GM19455 (cell line): ENCODE measurements around the gene DOCK9.

Source experiments
- ATAC-seq: cut with Tn5 transposase; IDR thresholded peaks from one replicate; pipeline ENCODE4 v1.9.1; 2021; ENCODE audit not compliant: unreplicated experiment

DOCK9 gene

DNA sequence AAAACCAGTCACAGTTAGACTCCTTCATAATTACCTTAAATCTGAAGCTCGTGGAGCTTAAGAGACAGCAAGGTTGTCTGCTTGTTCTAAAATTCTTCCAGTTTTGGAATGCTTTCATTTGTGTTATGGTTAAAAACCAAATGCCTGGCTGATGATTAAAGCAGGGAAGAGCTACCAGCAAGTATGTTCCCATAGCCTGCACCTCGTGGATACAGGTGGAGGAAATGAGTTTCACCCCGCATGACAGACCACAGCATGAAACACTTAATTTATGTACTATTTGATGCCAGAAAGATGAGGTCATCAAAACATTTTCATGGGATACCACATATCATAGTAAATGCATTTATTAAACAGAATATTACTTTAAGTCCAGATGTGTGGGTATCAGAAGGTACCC is 416 bp upstream of the DOCK9 start:
- no peak for ATAC-seq

- no peak for ATAC-seq
Measured at GRCh38 chr13:98976941-98977340, 923 bp downstream of the DOCK9 start.

- no peak for ATAC-seq
Measured at GRCh38 chr13:98976338-98976737, 1.5 kb downstream of the DOCK9 start.

DNA sequence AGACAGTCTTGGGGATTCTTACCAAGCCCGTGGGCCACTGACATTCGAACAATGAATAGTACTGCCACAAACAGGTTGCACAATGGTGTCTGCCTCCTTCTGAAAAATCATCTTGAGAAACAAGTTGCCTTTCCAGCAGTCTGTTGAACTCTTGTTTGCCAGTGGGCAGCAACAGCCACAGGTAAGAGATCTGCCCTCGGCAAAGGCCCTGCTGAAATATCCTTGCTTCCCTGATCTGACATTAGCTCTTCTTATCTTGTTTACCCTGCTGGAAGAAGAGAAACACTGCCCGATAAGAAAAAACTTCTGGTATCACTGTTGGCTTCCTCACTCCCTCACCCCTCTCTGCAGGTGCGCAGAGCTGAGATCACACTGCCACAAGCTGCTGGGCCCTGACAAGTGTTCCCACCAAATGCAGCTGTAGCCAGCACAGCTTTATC is 2.0 kb downstream of the DOCK9 start:
- no peak for ATAC-seq

- no peak for ATAC-seq
Measured at GRCh38 chr13:98974053-98974452, 3.8 kb downstream of the DOCK9 start.

DNA sequence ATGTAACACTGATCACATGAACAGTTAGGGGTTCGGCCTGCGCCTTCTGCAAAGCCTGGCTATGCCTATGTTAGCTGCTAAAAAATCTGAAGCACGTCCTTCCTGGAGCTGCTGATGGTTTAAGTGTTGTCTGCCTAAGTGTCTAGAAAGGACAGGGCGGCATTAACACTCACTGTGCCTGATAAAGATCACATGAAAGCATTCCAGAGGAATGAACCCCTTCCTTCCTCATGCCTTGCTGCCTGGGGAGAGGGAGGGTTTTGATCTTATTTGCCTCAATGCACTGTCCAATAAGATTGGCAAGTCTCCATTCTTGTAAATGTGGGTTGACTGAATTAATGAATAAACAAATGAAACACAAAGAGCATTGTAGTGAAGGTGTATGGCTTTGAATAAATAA is 5.2 kb downstream of the DOCK9 start:
- no peak for ATAC-seq

DNA sequence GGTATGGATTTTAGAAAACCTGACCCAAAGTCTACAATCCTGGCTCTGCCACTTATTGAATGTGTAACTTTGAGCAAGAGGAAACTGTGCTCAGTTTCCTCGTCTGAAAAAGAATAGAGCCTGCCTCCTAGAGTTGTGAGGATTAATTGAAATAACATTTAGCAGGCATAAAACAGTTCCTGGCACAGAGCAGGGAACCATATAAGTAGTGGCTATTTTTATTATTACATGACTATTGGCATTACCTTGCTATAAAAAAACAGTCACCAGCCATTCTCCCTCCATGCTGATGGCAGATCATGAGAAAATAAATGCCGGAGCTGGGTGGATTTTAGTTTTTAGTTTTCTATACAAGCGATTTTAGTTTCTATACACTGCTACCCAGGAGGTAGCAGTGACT is 5.8 kb downstream of the DOCK9 start:
- ATAC-seq, result no peak

GRCh38 chr13:98970330-98970729 is 7.5 kb downstream of the DOCK9 start:
- no peak for ATAC-seq

- no peak for ATAC-seq
Measured at GRCh38 chr13:98967491-98967890, 10.4 kb downstream of the DOCK9 start.

- no peak for ATAC-seq
Measured at GRCh38 chr13:98966019-98966418, 11.8 kb downstream of the DOCK9 start.

GRCh38 chr13:98965325-98965724 is 12.5 kb downstream of the DOCK9 start:
- no peak for ATAC-seq

DNA sequence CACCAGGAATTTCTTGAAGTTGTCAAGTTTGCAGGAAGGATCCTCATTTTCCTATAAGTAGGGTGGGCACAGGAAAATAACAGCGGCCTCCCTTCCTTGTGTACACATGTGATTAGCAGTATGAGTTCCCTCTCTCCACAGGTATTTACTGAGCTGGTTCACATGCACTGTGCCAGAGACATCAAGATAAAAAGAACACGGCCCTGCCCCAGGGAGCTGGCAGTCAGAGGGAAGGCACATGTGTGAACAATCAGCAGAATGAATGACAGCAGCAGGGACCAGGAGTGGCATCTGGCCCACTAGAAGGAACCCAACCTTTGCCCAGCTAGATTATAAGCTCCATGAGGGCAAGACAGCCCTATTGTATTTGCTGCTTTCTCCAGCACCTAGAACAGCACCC is 13.9 kb downstream of the DOCK9 start:
- ATAC-seq, result no peak

GRCh38 chr13:98962901-98963590 is 14.8 kb downstream of the DOCK9 start:
- no peak for ATAC-seq

DNA sequence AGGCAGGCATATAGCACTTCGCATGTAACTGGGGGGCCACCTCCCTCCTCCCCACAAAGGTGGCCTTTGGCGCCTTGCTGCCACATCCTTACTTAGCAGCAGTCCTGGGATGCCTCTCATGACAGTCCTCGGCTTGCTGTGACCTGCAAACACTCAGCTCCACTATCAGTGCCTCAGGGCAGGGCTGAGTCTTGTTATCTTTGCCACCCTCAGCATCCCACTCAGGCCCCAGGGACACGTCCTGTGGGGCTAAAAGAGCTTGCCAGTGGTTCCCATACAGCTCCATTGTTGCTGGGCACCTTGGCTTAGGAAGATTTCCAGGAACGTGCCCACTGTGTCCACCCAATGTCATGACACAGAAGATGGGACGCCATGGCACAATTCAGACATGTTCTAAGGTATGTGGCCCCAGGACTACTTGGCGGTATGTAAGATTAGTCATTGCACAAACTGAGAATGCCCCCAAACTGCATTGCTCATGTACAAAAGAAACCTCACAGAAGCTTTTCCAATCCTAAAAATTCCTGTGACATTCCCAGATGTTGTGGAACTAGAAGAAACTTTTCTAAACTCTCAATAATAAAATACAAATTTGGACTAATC is 16.3 kb downstream of the DOCK9 start:
- ATAC-seq, result no peak

GRCh38 chr13:98960606-98961502 is 17.0 kb downstream of the DOCK9 start:
- no peak for ATAC-seq

GRCh38 chr13:98959786-98960605 is 17.9 kb downstream of the DOCK9 start:
- ATAC-seq, result no peak

DNA sequence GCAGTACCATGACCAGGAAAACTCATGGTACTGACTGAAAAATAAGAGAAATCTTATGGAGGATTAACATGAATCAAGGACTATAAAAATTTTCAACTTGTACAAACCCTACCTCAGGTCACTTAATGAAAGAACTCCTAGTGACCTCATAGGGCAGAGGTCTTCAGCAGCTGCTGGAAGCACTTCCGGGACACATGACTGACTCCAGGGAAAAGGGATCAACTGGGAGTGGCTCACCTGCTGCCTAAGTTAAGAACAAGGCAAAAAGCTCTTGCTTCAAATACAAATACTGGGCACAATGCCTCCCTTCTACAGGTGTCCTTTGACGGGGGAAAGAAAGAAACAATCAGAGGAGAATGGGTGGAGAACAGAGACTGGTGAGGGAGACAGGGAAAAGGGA is 18.6 kb downstream of the DOCK9 start:
- no peak for ATAC-seq

GRCh38 chr13:98958443-98958794 is 19.4 kb downstream of the DOCK9 start:
- ATAC-seq, result no peak

GRCh38 chr13:98957731-98958442 is 20.0 kb downstream of the DOCK9 start:
- ATAC-seq, result no peak

DNA sequence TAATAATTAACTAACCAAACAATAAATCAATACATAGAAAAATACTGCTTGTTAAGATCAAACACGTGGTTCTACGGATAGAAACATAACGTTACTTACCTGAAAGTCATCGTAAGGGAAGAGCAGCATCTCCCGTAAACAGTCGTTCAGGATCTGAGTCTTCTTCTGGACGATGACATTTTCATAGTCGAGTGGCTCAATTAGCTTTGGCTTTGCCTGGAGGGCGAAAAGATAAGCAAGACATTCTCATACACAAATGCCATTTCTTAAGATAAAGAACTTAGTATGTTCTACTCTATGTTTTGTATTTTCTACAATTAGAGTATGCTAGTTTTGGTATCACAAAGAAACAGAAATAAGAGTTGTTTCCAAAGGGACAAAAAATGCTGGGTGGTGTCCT is 22.5 kb downstream of the DOCK9 start:
- ATAC-seq, result no peak

DNA sequence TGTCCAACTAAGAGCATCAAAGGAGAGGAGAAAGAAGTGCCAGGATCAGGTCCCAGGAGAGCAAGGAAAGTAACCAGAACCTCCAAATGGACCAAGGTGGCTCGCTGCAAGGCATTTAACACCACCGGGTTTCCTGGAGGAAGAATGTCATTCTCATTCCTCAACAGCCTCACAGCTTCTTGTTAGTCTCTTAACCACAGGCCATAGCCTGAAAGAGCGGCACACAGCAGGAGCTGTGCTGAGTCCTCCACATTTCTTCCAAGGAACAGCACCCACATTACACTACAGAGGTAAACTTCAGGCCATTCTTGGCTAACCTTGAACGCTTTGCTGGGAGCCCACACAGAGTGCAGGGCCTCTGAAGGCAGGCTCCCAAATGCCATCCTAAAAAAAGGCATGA is 23.6 kb downstream of the DOCK9 start:
- no peak for ATAC-seq
